Measurements from ENCODE around the gene ARSB. TPM values are rescaled to one million over a fixed set of nuclear protein-coding genes. Genes with fewer than 3 reads are reported as not detected.
A peak's percentile ranks its signal among the peaks of the same experiment; 100 is the strongest.

The ARSB gene
- total RNA-seq, 1 donor = 32.7 TPM

- no peak overlapping the region for H3K4me3 ChIP-seq (ENCODE audit: low read depth, low read length)
- no peak for TF ChIP-seq CTCF (IDR thresholded peaks at IDR 0.05; ENCODE audit: insufficient read depth, low read length)
- DNase-seq (ENCODE audit: low read depth) = peak; percentile 98
These were observed 205.1 kb downstream of the ARSB start for GRCh38 chr5:78779771-78780616.

GRCh38 chr5:78779262-78779661 is 205.8 kb downstream of the ARSB start:
- TF ChIP-seq CTCF (IDR thresholded peaks at IDR 0.05; ENCODE audit: insufficient read depth, low read length) = no peak
- H3K4me3 ChIP-seq (ENCODE audit: low read depth, low read length) = no peak overlapping the region
- DNase-seq (ENCODE audit: low read depth) = peak; percentile 53

- DNase-seq (ENCODE audit: low read depth) = peak; percentile 78
- H3K4me3 ChIP-seq (ENCODE audit: low read depth, low read length) = no peak overlapping the region
- TF ChIP-seq CTCF (IDR thresholded peaks at IDR 0.05; ENCODE audit: insufficient read depth, low read length) = no peak
These were observed 206.6 kb downstream of the ARSB start for GRCh38 chr5:78778538-78778937.

GRCh38 chr5:78777901-78778300 is 207.2 kb downstream of the ARSB start:
- H3K4me3 ChIP-seq (ENCODE audit: low read depth, low read length) = no peak overlapping the region
- no peak for TF ChIP-seq CTCF (IDR thresholded peaks at IDR 0.05; ENCODE audit: insufficient read depth, low read length)
- no peak for DNase-seq (ENCODE audit: low read depth)

DNA sequence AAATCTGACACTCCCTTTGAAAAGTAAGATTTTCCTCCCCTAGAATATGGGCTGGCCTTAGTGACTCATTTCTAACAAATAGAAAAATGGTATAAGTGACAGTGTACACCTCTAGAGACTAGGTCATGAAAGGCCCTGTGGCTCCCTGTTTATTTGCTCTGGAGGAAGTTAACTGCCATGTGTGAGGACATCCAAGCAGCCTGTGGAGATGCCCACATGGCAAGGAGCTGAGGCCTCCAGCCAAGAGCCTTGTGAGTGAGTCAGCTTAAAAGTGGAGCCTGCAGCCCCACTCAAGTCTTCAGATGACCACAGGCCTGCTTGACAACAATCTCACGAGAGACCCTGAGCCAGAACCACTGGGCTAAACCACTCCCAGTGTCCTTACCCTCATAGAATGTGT is 208.5 kb downstream of the ARSB start:
- peak; percentile 44 for DNase-seq (ENCODE audit: low read depth)
- no peak overlapping the region for H3K4me3 ChIP-seq (ENCODE audit: low read depth, low read length)
- TF ChIP-seq CTCF (IDR thresholded peaks at IDR 0.05; ENCODE audit: insufficient read depth, low read length) = no peak

GRCh38 chr5:78773655-78774054 is 211.5 kb downstream of the ARSB start:
- no peak for TF ChIP-seq CTCF (IDR thresholded peaks at IDR 0.05; ENCODE audit: insufficient read depth, low read length)
- DNase-seq (ENCODE audit: low read depth) = no peak
- no peak overlapping the region for H3K4me3 ChIP-seq (ENCODE audit: low read depth, low read length)
